GM12873 (cell line): ENCODE results near the gene NMNAT2.

Experiments
- CTCF ChIP-seq: IDR thresholded peaks from 2 replicates; pipeline ENCODE4 v1.5.1; 2012; ENCODE audit warnings: low read depth, mild to moderate bottlenecking, moderate library complexity, low read length, control low read depth; ENCODE audit not compliant: insufficient read depth; ENCODE audit errors: missing control alignments

NMNAT2 gene

GRCh38 chr1:183240526-183240825 lies 177.7 kb downstream of the NMNAT2 start:
- no peak for TF ChIP-seq CTCF

- no peak for TF ChIP-seq CTCF
Observed at GRCh38 chr1:183239793-183240525, 178.2 kb downstream of the NMNAT2 start.

- TF ChIP-seq CTCF, result peak; percentile 14
Observed at GRCh38 chr1:183239220-183239742, 178.9 kb downstream of the NMNAT2 start.

GRCh38 chr1:183238071-183238470 lies 180.1 kb downstream of the NMNAT2 start:
- TF ChIP-seq CTCF, result no peak

- TF ChIP-seq CTCF, result no peak
Observed at GRCh38 chr1:183237046-183237445, 181.1 kb downstream of the NMNAT2 start.

- no peak for TF ChIP-seq CTCF
Observed at GRCh38 chr1:183236158-183236725, 181.9 kb downstream of the NMNAT2 start.

- TF ChIP-seq CTCF, result no peak
Observed at GRCh38 chr1:183235503-183235902, 182.7 kb downstream of the NMNAT2 start.
